ENCODE results near the gene CXCR2.
"Not testable (repeated sequence)": the region's sequence is repeated elsewhere in the genome, so short reads cannot be mapped to it uniquely, and the experiment has no call there.

CXCR2 gene

GRCh38 chr2:218125626-218126080 lies at the start of gene CXCR2:
TSS of gene CXCR2 (plus strand) at chr2:218126028. CDS start at chr2:218134802, 8,774 bp downstream.
- peak in 1 of 2 donors; percentile 19 for DNase-seq

- DNase-seq, result no peak
These were observed 48.2 kb upstream of the CXCR2 start for GRCh38 chr2:218077464-218078216.

- DNase-seq, result no peak
These were observed 45.6 kb upstream of the CXCR2 start for GRCh38 chr2:218079943-218080913.

GRCh38 chr2:218081063-218081462 lies 44.8 kb upstream of the CXCR2 start:
- no peak for DNase-seq

GRCh38 chr2:218081695-218082094 lies 44.1 kb upstream of the CXCR2 start:
- DNase-seq, result no peak

- DNase-seq, result no peak
These were observed 43.1 kb upstream of the CXCR2 start for GRCh38 chr2:218082586-218083351.

- DNase-seq, result no peak
These were observed 42.5 kb upstream of the CXCR2 start for GRCh38 chr2:218083352-218083676.

- no peak for DNase-seq
These were observed 39.4 kb upstream of the CXCR2 start for GRCh38 chr2:218086478-218086877.

GRCh38 chr2:218089259-218089658 lies 36.6 kb upstream of the CXCR2 start:
- no peak for DNase-seq

- DNase-seq, result no peak
These were observed 34.1 kb upstream of the CXCR2 start for GRCh38 chr2:218091746-218092145.

GRCh38 chr2:218093879-218094278 lies 31.9 kb upstream of the CXCR2 start:
- DNase-seq, result no peak

- DNase-seq, result no peak
These were observed 30.0 kb upstream of the CXCR2 start for GRCh38 chr2:218095853-218096252.

- DNase-seq, result no peak
These were observed 27.9 kb upstream of the CXCR2 start for GRCh38 chr2:218097975-218098374.

GRCh38 chr2:218108834-218109233 lies 17.0 kb upstream of the CXCR2 start:
- not testable (repeated sequence) for DNase-seq

GRCh38 chr2:218121789-218122188 lies 4.0 kb upstream of the CXCR2 start:
- DNase-seq, result not testable (repeated sequence)

- not testable (repeated sequence) for DNase-seq
These were observed 3.5 kb upstream of the CXCR2 start for GRCh38 chr2:218122286-218122685.

- DNase-seq, result no peak
These were observed 1.8 kb upstream of the CXCR2 start for GRCh38 chr2:218123986-218124385.

GRCh38 chr2:218125095-218125494 lies 733 bp upstream of the CXCR2 start:
- DNase-seq, result no peak

GRCh38 chr2:218127929-218128455 lies 2.2 kb downstream of the CXCR2 start:
- no peak for DNase-seq

- DNase-seq, result peak in 1 of 2 donors; percentile 11
These were observed 3.1 kb downstream of the CXCR2 start for GRCh38 chr2:218128781-218129457.

- DNase-seq, result no peak
These were observed 3.8 kb downstream of the CXCR2 start for GRCh38 chr2:218129458-218130135.
